ENCODE results near the gene SPATA20.

GRCh38 chr17:50586421-50587247 lies 39.7 kb downstream of the SPATA20 start:
- no peak for TF ChIP-seq EZH2 (IDR thresholded peaks at IDR 0.05; ENCODE audit: borderline replicate concordance, insufficient read depth, low read length, poor library complexity, severe bottlenecking)
- TF ChIP-seq EP300 (conservative IDR thresholded peaks at IDR 0.05; ENCODE audit: poor library complexity, severe bottlenecking): no peak
- TF ChIP-seq, protein P1, sequence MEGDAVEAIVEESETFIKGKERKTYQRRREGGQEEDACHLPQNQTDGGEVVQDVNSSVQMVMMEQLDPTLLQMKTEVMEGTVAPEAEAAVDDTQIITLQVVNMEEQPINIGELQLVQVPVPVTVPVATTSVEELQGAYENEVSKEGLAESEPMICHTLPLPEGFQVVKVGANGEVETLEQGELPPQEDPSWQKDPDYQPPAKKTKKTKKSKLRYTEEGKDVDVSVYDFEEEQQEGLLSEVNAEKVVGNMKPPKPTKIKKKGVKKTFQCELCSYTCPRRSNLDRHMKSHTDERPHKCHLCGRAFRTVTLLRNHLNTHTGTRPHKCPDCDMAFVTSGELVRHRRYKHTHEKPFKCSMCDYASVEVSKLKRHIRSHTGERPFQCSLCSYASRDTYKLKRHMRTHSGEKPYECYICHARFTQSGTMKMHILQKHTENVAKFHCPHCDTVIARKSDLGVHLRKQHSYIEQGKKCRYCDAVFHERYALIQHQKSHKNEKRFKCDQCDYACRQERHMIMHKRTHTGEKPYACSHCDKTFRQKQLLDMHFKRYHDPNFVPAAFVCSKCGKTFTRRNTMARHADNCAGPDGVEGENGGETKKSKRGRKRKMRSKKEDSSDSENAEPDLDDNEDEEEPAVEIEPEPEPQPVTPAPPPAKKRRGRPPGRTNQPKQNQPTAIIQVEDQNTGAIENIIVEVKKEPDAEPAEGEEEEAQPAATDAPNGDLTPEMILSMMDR (IDR thresholded peaks at IDR 0.05; ENCODE audit: poor library complexity, severe bottlenecking): no peak
- no peak for TF ChIP-seq POLR2AphosphoS5 (IDR thresholded peaks at IDR 0.05)
- TF ChIP-seq RAD21 (conservative IDR thresholded peaks at IDR 0.05): no peak
- TF ChIP-seq MXI1 (conservative IDR thresholded peaks at IDR 0.05; ENCODE audit: poor library complexity, severe bottlenecking): no peak
- TF ChIP-seq, protein P2, sequence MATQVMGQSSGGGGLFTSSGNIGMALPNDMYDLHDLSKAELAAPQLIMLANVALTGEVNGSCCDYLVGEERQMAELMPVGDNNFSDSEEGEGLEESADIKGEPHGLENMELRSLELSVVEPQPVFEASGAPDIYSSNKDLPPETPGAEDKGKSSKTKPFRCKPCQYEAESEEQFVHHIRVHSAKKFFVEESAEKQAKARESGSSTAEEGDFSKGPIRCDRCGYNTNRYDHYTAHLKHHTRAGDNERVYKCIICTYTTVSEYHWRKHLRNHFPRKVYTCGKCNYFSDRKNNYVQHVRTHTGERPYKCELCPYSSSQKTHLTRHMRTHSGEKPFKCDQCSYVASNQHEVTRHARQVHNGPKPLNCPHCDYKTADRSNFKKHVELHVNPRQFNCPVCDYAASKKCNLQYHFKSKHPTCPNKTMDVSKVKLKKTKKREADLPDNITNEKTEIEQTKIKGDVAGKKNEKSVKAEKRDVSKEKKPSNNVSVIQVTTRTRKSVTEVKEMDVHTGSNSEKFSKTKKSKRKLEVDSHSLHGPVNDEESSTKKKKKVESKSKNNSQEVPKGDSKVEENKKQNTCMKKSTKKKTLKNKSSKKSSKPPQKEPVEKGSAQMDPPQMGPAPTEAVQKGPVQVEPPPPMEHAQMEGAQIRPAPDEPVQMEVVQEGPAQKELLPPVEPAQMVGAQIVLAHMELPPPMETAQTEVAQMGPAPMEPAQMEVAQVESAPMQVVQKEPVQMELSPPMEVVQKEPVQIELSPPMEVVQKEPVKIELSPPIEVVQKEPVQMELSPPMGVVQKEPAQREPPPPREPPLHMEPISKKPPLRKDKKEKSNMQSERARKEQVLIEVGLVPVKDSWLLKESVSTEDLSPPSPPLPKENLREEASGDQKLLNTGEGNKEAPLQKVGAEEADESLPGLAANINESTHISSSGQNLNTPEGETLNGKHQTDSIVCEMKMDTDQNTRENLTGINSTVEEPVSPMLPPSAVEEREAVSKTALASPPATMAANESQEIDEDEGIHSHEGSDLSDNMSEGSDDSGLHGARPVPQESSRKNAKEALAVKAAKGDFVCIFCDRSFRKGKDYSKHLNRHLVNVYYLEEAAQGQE (IDR thresholded peaks at IDR 0.05; ENCODE audit: borderline replicate concordance): no peak
- no peak for TF ChIP-seq SMC3 (conservative IDR thresholded peaks at IDR 0.05; ENCODE audit: poor library complexity)

Data from neural cell (in vitro differentiated cells).